Measurements from ENCODE around the gene RNF167.
"Not testable (repeated sequence)": the region's sequence is repeated elsewhere in the genome, so short reads cannot be mapped to it uniquely, and the experiment has no call there.

RNF167 gene

GRCh38 chr17:4902540-4902939 lies 37.5 kb upstream of the RNF167 start:
- DNase-seq (ENCODE audit: low read depth, low spot score), result no peak

GRCh38 chr17:4903051-4903818 lies 36.8 kb upstream of the RNF167 start, which contains the start of gene CHRNE:
TSS of gene CHRNE (minus strand) at chr17:4903098. CDS start at chr17:4903063, 35 bp downstream.
- peak; percentile 85 for DNase-seq (ENCODE audit: low read depth, low spot score)

GRCh38 chr17:4906642-4907041 lies 33.4 kb upstream of the RNF167 start:
- DNase-seq (ENCODE audit: low read depth, low spot score), result not testable (repeated sequence)

- no peak for DNase-seq (ENCODE audit: low read depth, low spot score)
Measured at GRCh38 chr17:4908301-4908700, 31.8 kb upstream of the RNF167 start.

GRCh38 chr17:4908711-4909496 lies 31.2 kb upstream of the RNF167 start:
- peak; percentile 94 for DNase-seq (ENCODE audit: low read depth, low spot score)

GRCh38 chr17:4913994-4914393 lies 26.1 kb upstream of the RNF167 start:
- DNase-seq (ENCODE audit: low read depth, low spot score), result no peak

GRCh38 chr17:4914551-4914950 lies 25.5 kb upstream of the RNF167 start:
- DNase-seq (ENCODE audit: low read depth, low spot score), result not testable (repeated sequence)

GRCh38 chr17:4919511-4920047 lies 20.5 kb upstream of the RNF167 start:
- no peak for DNase-seq (ENCODE audit: low read depth, low spot score)

- DNase-seq (ENCODE audit: low read depth, low spot score), result no peak
Measured at GRCh38 chr17:4920351-4921048, 19.6 kb upstream of the RNF167 start.

- DNase-seq (ENCODE audit: low read depth, low spot score), result no peak
Measured at GRCh38 chr17:4921320-4921719, 18.7 kb upstream of the RNF167 start.

- not testable (repeated sequence) for DNase-seq (ENCODE audit: low read depth, low spot score)
Measured at GRCh38 chr17:4926577-4927335, 13.3 kb upstream of the RNF167 start.

GRCh38 chr17:4928881-4929280 lies 11.2 kb upstream of the RNF167 start:
- DNase-seq (ENCODE audit: low read depth, low spot score), result no peak

- DNase-seq (ENCODE audit: low read depth, low spot score), result no peak
Measured at GRCh38 chr17:4931963-4932362, 8.1 kb upstream of the RNF167 start, which contains the start of gene GP1BA. TSS of gene GP1BA (plus strand) at chr17:4932277. CDS start at chr17:4932605, 328 bp downstream.

- no peak for DNase-seq (ENCODE audit: low read depth, low spot score)
Measured at GRCh38 chr17:4932756-4933155, 7.3 kb upstream of the RNF167 start.

GRCh38 chr17:4933646-4934045 lies 6.4 kb upstream of the RNF167 start:
- DNase-seq (ENCODE audit: low read depth, low spot score), result no peak

- DNase-seq (ENCODE audit: low read depth, low spot score), result peak; percentile 78
Measured at GRCh38 chr17:4934173-4934979, 5.7 kb upstream of the RNF167 start.

- DNase-seq (ENCODE audit: low read depth, low spot score), result no peak
Measured at GRCh38 chr17:4935650-4936049, 4.4 kb upstream of the RNF167 start.

GRCh38 chr17:4936436-4936835 lies 3.6 kb upstream of the RNF167 start:
- no peak for DNase-seq (ENCODE audit: low read depth, low spot score)

GRCh38 chr17:4937553-4937952 lies 2.5 kb upstream of the RNF167 start:
- DNase-seq (ENCODE audit: low read depth, low spot score), result no peak

- no peak for DNase-seq (ENCODE audit: low read depth, low spot score)
Measured at GRCh38 chr17:4938069-4938491, 2.0 kb upstream of the RNF167 start.

Data from astrocyte of the hippocampus (primary cell).